GM12891 (cell line): ENCODE results near the gene MEPE. TPM values are rescaled to one million over a fixed set of nuclear protein-coding genes. Genes with fewer than 3 reads are reported as not detected.

Experiments
- DNase-seq: peaks from one replicate; pipeline ENCODE4 v3.0.0; 2011; ENCODE audit warnings: low spot score; ENCODE audit not compliant: insufficient read length
- FAIRE-seq: peaks from 2 replicates; lab custom pipeline; 2011; peaks lifted over from hg19 to GRCh38; lab: Jason Lieb, UNC
- PAX5 ChIP-seq: IDR thresholded peaks from 2 replicates; pipeline ENCODE4 v1.6.1; 2011; ENCODE audit warnings: low read length, moderate library complexity, mild to moderate bottlenecking; ENCODE audit not compliant: insufficient read depth, severe bottlenecking
- POLR2A ChIP-seq: IDR thresholded peaks from 2 replicates; pipeline ENCODE4 v1.6.1; 2011; ENCODE audit warnings: low read depth, low read length, control low read depth
- POLR2AphosphoS5 ChIP-seq: IDR thresholded peaks from 2 replicates; pipeline ENCODE4 v1.6.1; 2011; ENCODE audit warnings: low read depth, low read length, control low read depth
- POU2F2 ChIP-seq: IDR thresholded peaks from 2 replicates; pipeline ENCODE4 v1.6.1; 2011; ENCODE audit warnings: low read depth, mild to moderate bottlenecking, control low read depth, low read length, moderate library complexity
- SPI1 ChIP-seq: IDR thresholded peaks from 2 replicates; pipeline ENCODE4 v1.6.1; 2011; ENCODE audit warnings: low read depth, low read length, control low read depth
- TAF1 ChIP-seq: IDR thresholded peaks from 2 replicates; pipeline ENCODE4 v1.6.1; 2011; ENCODE audit warnings: low read depth, low read length, control low read depth
- polyA plus RNA-seq: library from polyadenylated mRNA; unstranded; fragments of >200 nt; gene quantifications from one replicate; pipeline ENCODE4 v1.2.1, GENCODE V29; 2012; ENCODE audit warnings: low read depth, missing spikeins, inconsistent platforms; ENCODE audit not compliant: missing spikeins

Gene MEPE, protein sequence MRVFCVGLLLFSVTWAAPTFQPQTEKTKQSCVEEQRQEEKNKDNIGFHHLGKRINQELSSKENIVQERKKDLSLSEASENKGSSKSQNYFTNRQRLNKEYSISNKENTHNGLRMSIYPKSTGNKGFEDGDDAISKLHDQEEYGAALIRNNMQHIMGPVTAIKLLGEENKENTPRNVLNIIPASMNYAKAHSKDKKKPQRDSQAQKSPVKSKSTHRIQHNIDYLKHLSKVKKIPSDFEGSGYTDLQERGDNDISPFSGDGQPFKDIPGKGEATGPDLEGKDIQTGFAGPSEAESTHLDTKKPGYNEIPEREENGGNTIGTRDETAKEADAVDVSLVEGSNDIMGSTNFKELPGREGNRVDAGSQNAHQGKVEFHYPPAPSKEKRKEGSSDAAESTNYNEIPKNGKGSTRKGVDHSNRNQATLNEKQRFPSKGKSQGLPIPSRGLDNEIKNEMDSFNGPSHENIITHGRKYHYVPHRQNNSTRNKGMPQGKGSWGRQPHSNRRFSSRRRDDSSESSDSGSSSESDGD
- polyA plus RNA-seq: not detected

GRCh38 chr4:87832669-87833068, at the start of gene MEPE:
Gene MEPE (plus strand): TSS chr4:87832969. CDS start chr4:87834715, 1,746 bp downstream.
- FAIRE-seq (no peak), DNase-seq (no peak)
- no peak for TF ChIP-seq SPI1
- no peak for TF ChIP-seq TAF1
- TF ChIP-seq POU2F2: no peak
- TF ChIP-seq PAX5: no peak
- no peak for TF ChIP-seq POLR2A
- TF ChIP-seq POLR2AphosphoS5: no peak

GRCh38 chr4:87783781-87784180, 49.0 kb upstream of the MEPE start:
- FAIRE-seq: no peak
- TF ChIP-seq POU2F2 (no peak), PAX5 (no peak), TAF1 (no peak), POLR2AphosphoS5 (no peak), POLR2A (no peak), SPI1 (no peak)
- DNase-seq: no peak

- no peak for FAIRE-seq
- TF ChIP-seq POLR2AphosphoS5: no peak
- TF ChIP-seq TAF1: no peak
- TF ChIP-seq POU2F2: no peak
- no peak for DNase-seq
These were observed 46.8 kb upstream of the MEPE start for GRCh38 chr4:87785731-87786509.

DNA sequence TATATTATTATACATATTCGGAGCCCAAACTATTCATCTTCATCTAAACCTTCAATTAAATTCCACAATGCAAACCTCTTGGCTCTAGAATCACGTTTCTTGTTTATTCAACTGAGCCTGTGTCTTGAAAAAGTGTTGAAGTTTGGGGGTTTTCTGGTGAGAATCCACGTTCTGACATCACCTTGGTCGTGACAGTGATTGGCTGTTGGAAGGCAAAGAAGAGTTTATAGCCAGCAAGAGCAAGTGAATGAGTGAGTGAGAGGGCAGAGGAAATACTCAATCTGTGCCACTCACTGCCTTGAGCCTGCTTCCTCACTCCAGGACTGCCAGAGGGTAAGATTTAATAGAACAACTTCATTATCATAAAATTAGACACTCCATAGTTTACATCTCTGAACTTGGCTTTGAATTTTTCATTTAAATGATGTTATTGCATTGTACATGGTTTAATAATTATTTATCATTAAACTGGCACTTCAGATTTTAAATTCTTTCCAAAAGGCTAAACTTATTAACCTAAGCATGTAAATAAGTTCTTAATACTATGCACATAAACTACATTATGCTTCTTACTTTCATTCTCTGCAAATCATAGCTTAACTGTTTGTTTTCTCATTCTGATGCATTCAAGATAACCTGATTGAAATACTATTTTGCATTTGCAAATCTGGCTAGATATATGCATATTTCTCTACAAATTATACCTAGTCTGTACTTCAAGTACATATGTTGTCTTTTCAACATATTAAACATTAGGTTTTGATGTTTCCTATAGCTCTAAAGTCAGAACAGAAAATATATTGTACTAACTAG, 33.3 kb upstream of the MEPE start, which contains the start of gene IBSP:
Gene IBSP, plus strand, starts transcription at position 254 of the 813 bp plus-strand sequence. CDS start 2,808 bp downstream, outside the sequence.
- FAIRE-seq (no peak), DNase-seq (no peak)
- TF ChIP-seq PAX5: no peak
- no peak for TF ChIP-seq SPI1
- no peak for TF ChIP-seq POLR2A
- no peak for TF ChIP-seq POLR2AphosphoS5
- TF ChIP-seq POU2F2: no peak
- TF ChIP-seq TAF1: no peak

- TF ChIP-seq TAF1 (no peak), POLR2A (no peak)
- DNase-seq (no peak), FAIRE-seq (no peak)
These were observed 29.9 kb upstream of the MEPE start for GRCh38 chr4:87802858-87803257.

DNA sequence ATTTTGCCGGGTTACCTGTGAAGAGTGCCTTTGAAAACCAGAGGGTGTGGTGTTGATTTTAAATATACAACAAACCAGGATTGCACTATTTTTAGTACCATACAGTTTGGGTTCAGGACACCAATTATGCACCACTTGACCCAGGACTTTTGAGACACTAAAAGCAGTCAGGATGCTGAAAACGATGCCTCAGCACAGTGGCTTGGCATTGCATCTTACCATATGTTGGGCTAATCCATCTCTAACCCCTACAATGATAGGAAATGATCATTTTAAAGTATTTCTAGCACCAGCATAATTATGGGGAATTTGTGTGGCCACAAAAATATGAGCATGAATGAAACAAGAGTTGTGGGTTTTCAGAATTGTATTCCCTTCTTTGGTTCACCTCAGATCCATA, 29.3 kb upstream of the MEPE start:
- FAIRE-seq (no peak), DNase-seq (no peak)
- TF ChIP-seq TAF1 (no peak), POLR2AphosphoS5 (no peak), POLR2A (no peak), PAX5 (no peak), POU2F2 (no peak), SPI1 (no peak)

- no peak for DNase-seq
- TF ChIP-seq TAF1 (no peak), PAX5 (no peak), POLR2A (no peak), SPI1 (no peak), POU2F2 (no peak), POLR2AphosphoS5 (no peak)
- FAIRE-seq: no peak
These were observed 27.9 kb upstream of the MEPE start for GRCh38 chr4:87804871-87805270.

- FAIRE-seq (no peak), DNase-seq (no peak)
- TF ChIP-seq POU2F2 (no peak), TAF1 (no peak), POLR2AphosphoS5 (no peak), SPI1 (no peak), PAX5 (no peak), POLR2A (no peak)
These were observed 26.8 kb upstream of the MEPE start for GRCh38 chr4:87805971-87806370.

- FAIRE-seq: no peak
- DNase-seq: no peak
- TF ChIP-seq POU2F2: no peak
- TF ChIP-seq TAF1: no peak
- TF ChIP-seq SPI1: no peak
- TF ChIP-seq POLR2A: no peak
These were observed 26.2 kb upstream of the MEPE start for GRCh38 chr4:87806520-87806919.
